ENCODE measurements around the gene TCF25. TPM values are rescaled to one million over a fixed set of nuclear protein-coding genes. Genes with fewer than 3 reads are reported as not detected.
"Not testable (repeated sequence)": the region's sequence is repeated elsewhere in the genome, so short reads cannot be mapped to it uniquely, and the experiment has no call there.

TCF25 gene
- total RNA-seq, 5 donors from 2014 or later (not counting 1 experiment from before 2014, with no cell fraction given), result 289 to 400 (median 322) TPM

DNA sequence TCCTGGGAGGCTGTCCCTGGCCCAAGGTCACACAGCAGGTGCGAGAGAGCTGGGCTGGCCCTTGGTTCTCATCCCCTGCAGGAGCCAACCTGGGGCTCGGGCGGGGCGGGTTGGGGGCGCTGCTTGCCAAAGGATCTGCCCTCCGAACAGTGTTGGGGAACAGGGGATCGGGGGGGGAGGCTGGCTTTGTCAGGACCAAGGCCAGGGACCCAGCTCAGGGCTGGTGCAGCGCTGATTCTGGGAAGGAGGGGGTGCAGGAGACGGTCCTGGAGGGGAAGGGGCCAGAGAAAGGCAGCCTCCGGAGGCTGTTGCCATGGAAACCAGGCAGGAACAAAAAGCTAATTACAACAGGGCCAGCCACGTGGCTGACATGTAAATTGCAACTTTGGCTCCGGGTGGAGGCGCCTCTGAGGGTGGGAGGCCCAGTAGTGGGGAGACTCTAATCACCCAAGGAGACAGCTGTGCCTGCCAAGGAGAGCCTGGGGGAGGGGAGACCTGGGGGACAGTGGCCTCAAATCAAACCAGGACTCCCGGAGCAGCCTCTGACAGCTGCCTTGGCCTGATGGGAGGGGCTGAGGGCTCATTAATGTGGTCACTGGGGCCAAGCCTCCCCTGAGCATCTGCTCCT lies 51.0 kb downstream of the TCF25 start:
- Histone ChIP-seq H3K27ac (ENCODE audit: low read length) (no peak overlapping the region), H3K27me3 (replicated peaks in 1 of 2; ENCODE audit: control insufficient read depth in 2 of 2, extremely low read depth in 1 of 2, insufficient read depth in 2 of 2, low read length in 1 of 2) (peaks cover 0 to 94% of the 10 kb centered on the region in 2 experiments), H3K4me3 (ENCODE audit: control insufficient read depth in 1 of 2, extremely low read depth in 1 of 2, low read length in 1 of 2) (no peak overlapping the region), H3K36me3 (ENCODE audit: control insufficient read depth in 2 of 2, extremely low read depth in 1 of 2, insufficient read depth in 1 of 2, low read length in 1 of 2) (no peaks in the 10 kb centered on the region), H3K9me3 (no peaks in the 10 kb centered on the region), H3K4me1 (ENCODE audit: control insufficient read depth in 1 of 2, extremely low read depth in 1 of 2, insufficient read depth in 2 of 2, low read length in 2 of 2) (peaks cover 5 to 70% of the 10 kb centered on the region in 2 experiments)
- peak in 1 of 4 experiments; percentile 31 for ATAC-seq (replicated peaks in 1 of 4)
- H3K9me3 Mint-ChIP-seq, result no peaks in the 10 kb centered on the region
- ChIA-PET POLR2A (no interaction called here), CTCF (interaction anchor here (0.7 to 0.8 kb wide), 3 partner anchors 26 to 609 kb away, joined by 3 to 10 read pairs (median 4); no protein-coding TSS in a partner anchor)
- WGBS (ENCODE audit: insufficient coverage), result 3% methylated on average over 13 of the region's 14 CpGs
- H3K36me3 Mint-ChIP-seq, result no peaks in the 10 kb centered on the region
- peaks cover 0 to 41% of the 10 kb centered on the region in 2 donors for H3K27me3 Mint-ChIP-seq
- no peak overlapping the region for H3K27ac Mint-ChIP-seq
- peaks cover 18 to 47% (median 35%) of the 10 kb centered on the region in 3 donors for H3K4me1 Mint-ChIP-seq
- H3K4me3 Mint-ChIP-seq, result peak overlapping the region in 1 of 3 donors; percentile 44
- DNase-seq, result peak in 23 of 35 experiments; percentile 24 to 63 (median 42)

GRCh38 chr16:89924925-89925307 lies 51.5 kb downstream of the TCF25 start:
- peaks cover 4 to 41% of the 10 kb centered on the region in 2 donors for H3K27me3 Mint-ChIP-seq
- peak overlapping the region in 1 of 3 donors; percentile 41 for H3K4me3 Mint-ChIP-seq
- ChIA-PET CTCF (interaction anchor here in 1 of 2 donors (0.7 kb wide), 2 partner anchors 25 to 67 kb away, joined by 3 to 4 read pairs; no protein-coding TSS in a partner anchor), POLR2A (no interaction called here)
- DNase-seq, result peak in 1 of 35 experiments; percentile 9
- no peaks in the 10 kb centered on the region for H3K9me3 ChIP-seq
- H3K4me3 ChIP-seq (ENCODE audit: control insufficient read depth in 1 of 2, extremely low read depth in 1 of 2, low read length in 1 of 2), result no peak overlapping the region
- no peak overlapping the region for H3K27ac ChIP-seq (ENCODE audit: low read length)
- H3K27ac Mint-ChIP-seq, result no peak overlapping the region
- no peaks in the 10 kb centered on the region for H3K36me3 Mint-ChIP-seq
- no peaks in the 10 kb centered on the region for H3K9me3 Mint-ChIP-seq
- WGBS (ENCODE audit: insufficient coverage), result 0% methylated on average over 2 of the region's 4 CpGs
- no peaks in the 10 kb centered on the region for H3K36me3 ChIP-seq (ENCODE audit: control insufficient read depth in 2 of 2, extremely low read depth in 1 of 2, insufficient read depth in 1 of 2, low read length in 1 of 2)
- peaks cover 5 to 65% of the 10 kb centered on the region in 2 experiments for H3K4me1 ChIP-seq (ENCODE audit: control insufficient read depth in 1 of 2, extremely low read depth in 1 of 2, insufficient read depth in 2 of 2, low read length in 2 of 2)
- H3K4me1 Mint-ChIP-seq, result peaks cover 13 to 42% (median 30%) of the 10 kb centered on the region in 3 donors
- peaks cover 0 to 93% of the 10 kb centered on the region in 2 experiments for H3K27me3 ChIP-seq (replicated peaks in 1 of 2; ENCODE audit: control insufficient read depth in 2 of 2, extremely low read depth in 1 of 2, insufficient read depth in 2 of 2, low read length in 1 of 2)
- no peak for ATAC-seq (replicated peaks in 1 of 4)

DNA sequence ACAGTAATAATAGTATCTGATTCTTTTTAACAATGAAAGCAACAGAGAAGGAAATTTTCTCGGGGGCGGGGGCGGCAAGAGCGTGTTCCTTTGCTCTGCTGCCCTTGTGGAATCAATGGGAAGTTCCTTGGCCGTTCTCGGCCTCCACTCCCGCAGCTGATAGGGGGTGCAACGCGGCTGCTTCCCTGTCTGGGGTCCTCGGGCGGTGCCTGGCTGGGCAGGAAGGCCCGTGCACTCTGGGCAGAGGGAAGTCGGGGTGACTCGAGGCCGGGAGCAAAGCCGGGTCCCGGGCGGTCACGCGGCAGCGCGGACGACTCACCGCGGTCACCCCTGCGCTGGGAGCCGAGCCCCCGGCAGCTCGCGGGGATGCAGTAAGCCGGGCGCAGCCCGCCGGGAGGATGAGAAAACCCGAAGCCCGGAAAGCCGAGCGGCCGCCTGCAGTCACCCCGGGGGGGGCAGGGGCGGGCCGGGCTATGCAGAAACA lies 52.2 kb downstream of the TCF25 start:
- peaks cover 6 to 35% (median 23%) of the 10 kb centered on the region in 3 donors for H3K4me1 Mint-ChIP-seq
- no peak overlapping the region for H3K27ac Mint-ChIP-seq
- peak in 1 of 4 experiments; percentile 2 for ATAC-seq (replicated peaks in 1 of 4)
- 1% methylated on average over 42 of the region's 42 CpGs for WGBS (ENCODE audit: insufficient coverage)
- peak overlapping the region in 1 of 3 donors; percentile 41 for H3K4me3 Mint-ChIP-seq
- peak overlapping the region in 1 of 2 donors; percentile 4 for H3K4me3 ChIP-seq (ENCODE audit: control insufficient read depth in 1 of 2, extremely low read depth in 1 of 2, low read length in 1 of 2)
- H3K27me3 ChIP-seq (replicated peaks in 1 of 2; ENCODE audit: control insufficient read depth in 2 of 2, extremely low read depth in 1 of 2, insufficient read depth in 2 of 2, low read length in 1 of 2), result peaks cover 0 to 92% of the 10 kb centered on the region in 2 experiments
- no peaks in the 10 kb centered on the region for H3K36me3 Mint-ChIP-seq
- H3K4me1 ChIP-seq (ENCODE audit: control insufficient read depth in 1 of 2, extremely low read depth in 1 of 2, insufficient read depth in 2 of 2, low read length in 2 of 2), result peaks cover 5 to 57% of the 10 kb centered on the region in 2 experiments
- no peak overlapping the region for H3K27ac ChIP-seq (ENCODE audit: low read length)
- peaks cover 7 to 45% of the 10 kb centered on the region in 2 donors for H3K27me3 Mint-ChIP-seq
- peak in 1 of 35 experiments; percentile 8 for DNase-seq
- H3K9me3 ChIP-seq, result no peaks in the 10 kb centered on the region
- POLR2A ChIA-PET, result no interaction called here
- no peaks in the 10 kb centered on the region for H3K36me3 ChIP-seq (ENCODE audit: control insufficient read depth in 2 of 2, extremely low read depth in 1 of 2, insufficient read depth in 1 of 2, low read length in 1 of 2)
- H3K9me3 Mint-ChIP-seq, result no peaks in the 10 kb centered on the region
- CTCF ChIA-PET, result no interaction called here

- no peak for ATAC-seq (replicated peaks in 1 of 4)
- Histone ChIP-seq H3K27me3 (replicated peaks in 1 of 2; ENCODE audit: control insufficient read depth in 2 of 2, extremely low read depth in 1 of 2, insufficient read depth in 2 of 2, low read length in 1 of 2) (peaks cover 0 to 58% of the 10 kb centered on the region in 2 experiments), H3K4me1 (ENCODE audit: control insufficient read depth in 1 of 2, extremely low read depth in 1 of 2, insufficient read depth in 2 of 2, low read length in 2 of 2) (peaks cover 0 to 5% of the 10 kb centered on the region in 2 experiments), H3K4me3 (ENCODE audit: control insufficient read depth in 1 of 2, extremely low read depth in 1 of 2, low read length in 1 of 2) (no peak overlapping the region), H3K36me3 (ENCODE audit: control insufficient read depth in 2 of 2, extremely low read depth in 1 of 2, insufficient read depth in 1 of 2, low read length in 1 of 2) (no peaks in the 10 kb centered on the region), H3K9me3 (no peaks in the 10 kb centered on the region), H3K27ac (ENCODE audit: low read length) (no peak overlapping the region)
- H3K36me3 Mint-ChIP-seq, result no peaks in the 10 kb centered on the region
- peaks cover 0 to 3% (median 2%) of the 10 kb centered on the region in 3 donors for H3K4me1 Mint-ChIP-seq
- H3K4me3 Mint-ChIP-seq, result no peak overlapping the region
- 80% methylated on average over 13 of the region's 16 CpGs for WGBS (ENCODE audit: insufficient coverage)
- ChIA-PET POLR2A (no interaction called here), CTCF (no interaction called here)
- DNase-seq, result no peak
- H3K9me3 Mint-ChIP-seq, result no peaks in the 10 kb centered on the region
- peaks cover 7 to 35% of the 10 kb centered on the region in 2 donors for H3K27me3 Mint-ChIP-seq
- H3K27ac Mint-ChIP-seq, result no peak overlapping the region
Measured at GRCh38 chr16:89931305-89931896, 58.0 kb downstream of the TCF25 start.

- no peak for DNase-seq
- Mint-ChIP-seq H3K36me3 (no peaks in the 10 kb centered on the region), H3K4me1 (no peaks in the 10 kb centered on the region), H3K27me3 (peaks cover 7 to 32% of the 10 kb centered on the region in 2 donors), H3K9me3 (no peaks in the 10 kb centered on the region), H3K4me3 (no peak overlapping the region), H3K27ac (no peak overlapping the region)
- Histone ChIP-seq H3K27ac (ENCODE audit: low read length) (no peak overlapping the region), H3K36me3 (ENCODE audit: control insufficient read depth in 2 of 2, extremely low read depth in 1 of 2, insufficient read depth in 1 of 2, low read length in 1 of 2) (no peaks in the 10 kb centered on the region), H3K4me1 (ENCODE audit: control insufficient read depth in 1 of 2, extremely low read depth in 1 of 2, insufficient read depth in 2 of 2, low read length in 2 of 2) (no peaks in the 10 kb centered on the region), H3K27me3 (replicated peaks in 1 of 2; ENCODE audit: control insufficient read depth in 2 of 2, extremely low read depth in 1 of 2, insufficient read depth in 2 of 2, low read length in 1 of 2) (peaks cover 0 to 52% of the 10 kb centered on the region in 2 experiments), H3K9me3 (no peaks in the 10 kb centered on the region), H3K4me3 (ENCODE audit: control insufficient read depth in 1 of 2, extremely low read depth in 1 of 2, low read length in 1 of 2) (no peak overlapping the region)
- ATAC-seq (replicated peaks in 1 of 4), result no peak
- ChIA-PET CTCF (no interaction called here), POLR2A (no interaction called here)
- WGBS (ENCODE audit: insufficient coverage), result 78% methylated on average over 5 of the region's 6 CpGs
Measured at GRCh38 chr16:89931964-89932363, 58.6 kb downstream of the TCF25 start.

DNA sequence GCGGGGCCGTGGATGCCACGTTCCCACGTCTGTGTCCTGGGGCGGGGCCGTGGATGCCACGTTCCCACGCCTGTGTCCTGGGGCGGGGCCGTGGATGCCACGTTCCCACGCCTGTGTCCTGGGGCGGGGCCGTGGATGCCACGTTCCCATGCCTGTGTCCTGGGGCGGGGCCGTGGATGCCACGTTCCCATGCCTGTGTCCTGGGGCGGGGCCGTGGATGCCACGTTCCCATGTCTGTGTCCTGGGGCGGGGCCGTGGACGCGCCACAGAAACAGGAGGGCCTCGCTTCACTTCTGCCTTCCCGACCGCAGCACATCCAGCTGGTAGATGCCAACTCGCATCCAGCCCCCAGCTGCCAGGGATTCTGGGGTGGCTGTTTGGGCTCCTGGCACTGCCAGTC lies 60.6 kb downstream of the TCF25 start:
- H3K9me3 Mint-ChIP-seq; H3K9me3 ChIP-seq; H3K4me1 ChIP-seq (ENCODE audit: control insufficient read depth in 1 of 2, extremely low read depth in 1 of 2, insufficient read depth in 2 of 2, low read length in 2 of 2); H3K4me3 ChIP-seq (ENCODE audit: control insufficient read depth in 1 of 2, extremely low read depth in 1 of 2, low read length in 1 of 2); CTCF ChIA-PET; H3K4me3 Mint-ChIP-seq; H3K27ac Mint-ChIP-seq; H3K4me1 Mint-ChIP-seq; DNase-seq; POLR2A ChIA-PET; H3K36me3 Mint-ChIP-seq; H3K27ac ChIP-seq (ENCODE audit: low read length); H3K36me3 ChIP-seq (ENCODE audit: control insufficient read depth in 2 of 2, extremely low read depth in 1 of 2, insufficient read depth in 1 of 2, low read length in 1 of 2); ATAC-seq (replicated peaks in 1 of 4): not testable (repeated sequence)
- peaks cover 7 to 30% of the 10 kb centered on the region in 2 donors for H3K27me3 Mint-ChIP-seq
- peaks cover 0 to 43% of the 10 kb centered on the region in 2 experiments for H3K27me3 ChIP-seq (replicated peaks in 1 of 2; ENCODE audit: control insufficient read depth in 2 of 2, extremely low read depth in 1 of 2, insufficient read depth in 2 of 2, low read length in 1 of 2)
- 95% methylated on average over 17 of the region's 29 CpGs for WGBS (ENCODE audit: insufficient coverage)

Measured in T-cell (primary cell).